HTR-8/SVneo (cell line): Measurements from ENCODE around the gene CR2.
"Not testable (repeated sequence)": the region's sequence is repeated elsewhere in the genome, so short reads cannot be mapped to it uniquely, and the experiment has no call there.

Experiments used
- DNase-seq: peaks from one replicate; pipeline ENCODE4 v3.0.0; 2011; ENCODE audit warnings: low spot score, mixed read lengths; ENCODE audit not compliant: insufficient read length
- FAIRE-seq: peaks from 2 replicates; lab custom pipeline; 2011; peaks lifted over from hg19 to GRCh38; lab: Jason Lieb, UNC

The CR2 gene

DNA sequence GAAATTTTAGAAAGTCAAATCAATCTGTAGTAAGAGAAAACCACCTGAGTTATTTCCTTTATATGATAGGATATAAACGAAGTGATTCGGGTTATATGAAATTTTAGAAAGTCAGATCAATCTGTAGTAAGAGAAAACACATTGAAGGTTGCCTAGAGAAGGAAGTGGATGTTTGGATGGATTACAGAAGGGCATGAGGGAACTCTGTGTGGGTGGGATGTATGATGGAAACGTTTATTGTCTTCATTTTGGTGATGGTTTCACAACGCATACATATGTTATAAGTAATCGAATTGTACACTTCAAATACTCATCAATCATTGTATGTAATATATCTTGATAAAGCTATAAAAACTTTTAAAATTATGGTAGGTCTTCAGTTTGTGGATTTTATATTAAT is 46.9 kb downstream of the CR2 start:
- no peak for DNase-seq
- no peak for FAIRE-seq

DNA sequence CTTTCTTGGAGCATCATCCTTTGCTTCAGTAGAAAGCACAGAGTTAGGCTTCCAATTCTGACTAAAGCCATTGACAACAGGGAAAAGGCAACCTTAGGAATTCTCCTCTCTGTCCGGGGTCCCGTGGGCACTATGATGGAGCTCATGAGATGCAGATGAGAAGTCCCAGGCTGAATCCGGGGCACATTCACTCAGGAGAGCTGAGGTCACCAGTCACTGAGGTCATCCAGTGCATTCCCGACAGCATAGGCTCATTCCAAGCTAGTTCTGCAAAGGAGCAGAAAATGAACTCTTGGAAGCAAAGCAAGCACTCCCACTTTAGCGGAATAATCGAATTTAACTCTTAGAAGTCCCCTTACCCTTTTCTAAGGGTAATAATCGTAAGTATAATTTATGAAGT is 48.6 kb downstream of the CR2 start:
- no peak for FAIRE-seq

GRCh38 chr1:207503950-207504349 is 49.8 kb downstream of the CR2 start:
- FAIRE-seq = no peak
- DNase-seq = no peak

More for the DNA sequence above, 48.6 kb downstream of the CR2 start:
- DNase-seq = no peak

- no peak for DNase-seq
- FAIRE-seq = no peak
These were observed 50.3 kb downstream of the CR2 start for GRCh38 chr1:207504438-207504837.

GRCh38 chr1:207510444-207510843 is 56.3 kb downstream of the CR2 start:
- FAIRE-seq (no peak), DNase-seq (no peak)

DNA sequence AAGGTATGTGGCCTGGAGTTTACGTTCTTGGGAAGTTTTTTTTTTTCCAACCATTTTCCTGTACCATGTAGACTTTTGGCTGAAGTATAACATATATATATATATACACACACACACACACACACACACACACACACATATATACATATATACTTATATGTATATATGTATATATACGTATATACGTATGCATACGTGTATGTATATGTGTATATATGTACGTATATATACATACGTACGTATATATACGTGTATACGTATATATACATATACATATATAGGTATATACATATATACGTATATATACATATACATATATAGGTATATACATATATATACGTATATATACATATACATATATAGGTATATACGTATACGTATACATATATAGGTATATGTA is 60.8 kb downstream of the CR2 start:
- DNase-seq (no peak), FAIRE-seq (no peak)

GRCh38 chr1:207516729-207517128 is 62.6 kb downstream of the CR2 start:
- no peak for FAIRE-seq
- DNase-seq = no peak

- DNase-seq (no peak), FAIRE-seq (no peak)
These were observed 64.6 kb downstream of the CR2 start for GRCh38 chr1:207518608-207519236.

DNA sequence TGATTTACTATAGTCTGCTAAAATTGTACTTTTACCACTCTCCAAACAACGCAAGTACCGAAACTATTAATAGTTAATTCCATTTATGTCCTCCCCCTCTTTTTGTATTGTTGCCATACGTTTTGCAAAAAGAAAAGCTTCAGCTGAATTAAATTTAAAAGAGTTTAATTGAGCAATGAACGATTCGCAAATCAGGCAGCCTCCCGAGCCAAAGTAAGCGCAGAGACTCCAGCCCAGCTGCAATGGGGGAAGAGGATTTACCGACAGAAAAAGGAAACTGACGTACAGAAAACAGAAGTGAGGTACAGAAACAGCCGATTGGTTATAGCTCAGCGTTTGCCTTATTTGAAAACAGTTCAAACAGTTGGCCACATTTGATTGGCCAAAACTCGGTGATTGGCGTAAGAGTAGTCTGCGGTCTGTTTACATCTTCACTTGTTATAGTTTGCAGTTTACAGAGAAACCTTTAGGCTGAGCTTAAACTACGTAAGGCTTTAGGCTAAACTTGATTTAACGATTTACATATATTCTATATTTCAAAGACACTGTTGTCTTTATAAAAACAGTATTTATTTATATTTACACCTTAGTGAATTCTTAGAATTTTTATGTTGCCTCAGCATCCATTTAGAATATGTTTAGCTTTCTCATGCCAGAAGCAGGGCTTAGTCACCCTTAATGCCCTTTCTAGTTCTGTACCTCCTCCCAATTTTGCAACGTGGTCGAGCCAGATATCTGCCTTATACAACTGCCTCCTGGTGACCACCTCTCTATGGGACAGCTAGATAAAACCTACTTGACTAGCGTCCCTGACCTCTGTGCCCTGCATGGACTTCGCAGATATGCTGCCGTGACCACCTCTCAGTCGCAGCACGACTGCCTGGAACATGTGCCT is 65.6 kb downstream of the CR2 start:
- FAIRE-seq (no peak), DNase-seq (no peak)

- FAIRE-seq = peak; percentile 71
- not testable (repeated sequence) for DNase-seq
These were observed 66.5 kb downstream of the CR2 start for GRCh38 chr1:207520400-207521345.

DNA sequence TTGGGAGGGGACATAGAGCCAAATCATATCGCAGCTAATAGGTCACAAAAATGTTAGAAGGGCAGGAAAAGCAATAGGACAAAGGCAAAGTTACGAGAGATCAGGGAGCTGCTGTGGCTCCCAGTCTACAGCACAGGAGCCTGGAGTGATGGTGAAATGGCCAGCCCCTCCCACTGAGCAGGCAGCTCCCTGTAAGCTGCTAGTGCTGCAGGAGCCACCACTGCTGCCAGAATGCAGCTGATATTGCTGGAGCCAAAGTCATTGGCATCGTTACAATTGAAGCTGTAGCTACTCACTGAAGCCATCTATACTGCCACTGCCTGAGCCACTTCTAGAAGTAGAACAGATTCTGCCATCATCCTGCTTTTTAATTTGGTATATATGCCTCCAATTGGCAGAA is 71.1 kb downstream of the CR2 start:
- not testable (repeated sequence) for FAIRE-seq, DNase-seq

DNA sequence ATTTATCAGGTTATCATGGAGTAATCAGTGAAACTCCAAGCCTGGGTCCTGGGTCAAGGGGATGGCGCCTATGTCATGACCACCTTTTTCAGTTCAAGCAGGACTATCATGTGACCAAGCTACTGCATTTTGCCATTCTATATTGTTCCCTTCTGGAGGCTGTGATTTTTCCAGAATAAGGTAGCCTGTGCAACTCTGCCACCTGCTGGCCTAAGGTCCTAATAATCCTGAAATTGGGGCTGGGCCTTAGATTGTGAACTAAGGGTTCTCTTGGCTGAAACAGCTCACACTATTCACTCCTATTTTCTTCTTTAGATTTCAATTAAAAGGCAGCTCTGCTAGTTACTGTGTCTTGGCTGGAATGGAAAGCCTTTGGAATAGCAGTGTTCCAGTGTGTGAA is 74.3 kb downstream of the CR2 start:
- FAIRE-seq, DNase-seq: not testable (repeated sequence)

GRCh38 chr1:207536263-207536662 is 82.1 kb downstream of the CR2 start:
- not testable (repeated sequence) for FAIRE-seq, DNase-seq
